Measurements from ENCODE around the gene HSPBAP1. TPM values are rescaled to one million over a fixed set of nuclear protein-coding genes. Genes with fewer than 3 reads are reported as not detected.
"Not testable (repeated sequence)": the region's sequence is repeated elsewhere in the genome, so short reads cannot be mapped to it uniquely, and the experiment has no call there.

HSPBAP1 gene
- total RNA-seq, 1 experiment from 2014 or later, result 6.4 TPM

- H3K36me3 ChIP-seq (ENCODE audit: low read depth, low read length), result peaks cover 14% of the 10 kb centered on the region; the same call in 1 of the 2 replicates
- ATAC-seq (no peak), DNase-seq (no peak)
- H3K9ac ChIP-seq (ENCODE audit: low read length), result no peak overlapping the region
- no peaks in the 10 kb centered on the region for H3K9me2 ChIP-seq (replicated peaks; ENCODE audit: low read length)
- no peaks in the 10 kb centered on the region for H3K9me3 ChIP-seq (ENCODE audit: low read length)
- H3K27ac ChIP-seq (ENCODE audit: low read length), result no peak overlapping the region
- no peak overlapping the region for H2AFZ ChIP-seq (ENCODE audit: low read length)
- no peaks in the 10 kb centered on the region for H3K27me3 ChIP-seq (ENCODE audit: low read length)
- intact Hi-C loops (cut with micrococcal nuclease), result no loop called here
- H3K4me2 ChIP-seq (ENCODE audit: low read length), result no peak overlapping the region
- BruUV-seq (replicated peaks), result no TSS peak
- ChIA-PET CTCF (no interaction called here), POLR2A (ENCODE audit: unreplicated experiment) (no interaction called here)
- TF ChIP-seq CTCF (conservative IDR thresholded peaks at IDR 0.05; ENCODE audit: low read depth, low read length) (no peak), EZH2phosphoT487 (IDR thresholded peaks at IDR 0.05; ENCODE audit: borderline replicate concordance, low read length) (no peak), EZH2 (IDR thresholded peaks at IDR 0.05; ENCODE audit: low read length, unreplicated experiment) (no peak)
- H4K20me1 ChIP-seq (ENCODE audit: low read length), result no peaks in the 10 kb centered on the region
- no peaks in the 10 kb centered on the region for H3K79me2 ChIP-seq (ENCODE audit: low read length)
- no peak overlapping the region for H3K4me3 ChIP-seq (ENCODE audit: low read length)
- H3F3A ChIP-seq (ENCODE audit: low read length, unreplicated experiment), result no peaks in the 10 kb centered on the region
- H3K4me1 ChIP-seq (ENCODE audit: insufficient read depth, low read length), result no peaks in the 10 kb centered on the region
These were observed 77.0 kb downstream of the HSPBAP1 start for GRCh38 chr3:122716667-122717066.

GRCh38 chr3:122714273-122714672 is 79.4 kb downstream of the HSPBAP1 start:
- ChIA-PET POLR2A (ENCODE audit: unreplicated experiment) (no interaction called here), CTCF (no interaction called here)
- no peak overlapping the region for H2AFZ ChIP-seq (ENCODE audit: low read length)
- H3K27me3 ChIP-seq (ENCODE audit: low read length), result no peaks in the 10 kb centered on the region
- no peaks in the 10 kb centered on the region for H3K79me2 ChIP-seq (ENCODE audit: low read length)
- H3K4me2 ChIP-seq (ENCODE audit: low read length), result no peak overlapping the region
- H3K9ac ChIP-seq (ENCODE audit: low read length), result no peak overlapping the region
- no peaks in the 10 kb centered on the region for H3F3A ChIP-seq (ENCODE audit: low read length, unreplicated experiment)
- H4K20me1 ChIP-seq (ENCODE audit: low read length), result no peaks in the 10 kb centered on the region
- intact Hi-C loops (cut with micrococcal nuclease), result no loop called here
- H3K9me2 ChIP-seq (replicated peaks; ENCODE audit: low read length), result no peaks in the 10 kb centered on the region
- no peak overlapping the region for H3K4me3 ChIP-seq (ENCODE audit: low read length)
- H3K36me3 ChIP-seq (ENCODE audit: low read depth, low read length), result peaks cover 14% of the 10 kb centered on the region; the same call in 1 of the 2 replicates
- no peak overlapping the region for H3K27ac ChIP-seq (ENCODE audit: low read length)
- no peaks in the 10 kb centered on the region for H3K9me3 ChIP-seq (ENCODE audit: low read length)
- TF ChIP-seq EZH2phosphoT487 (IDR thresholded peaks at IDR 0.05; ENCODE audit: borderline replicate concordance, low read length) (no peak), CTCF (conservative IDR thresholded peaks at IDR 0.05; ENCODE audit: low read depth, low read length) (no peak), EZH2 (IDR thresholded peaks at IDR 0.05; ENCODE audit: low read length, unreplicated experiment) (no peak)
- DNase-seq, result no peak
- ATAC-seq, result no peak
- BruUV-seq (replicated peaks), result no TSS peak
- H3K4me1 ChIP-seq (ENCODE audit: insufficient read depth, low read length), result no peaks in the 10 kb centered on the region

DNA sequence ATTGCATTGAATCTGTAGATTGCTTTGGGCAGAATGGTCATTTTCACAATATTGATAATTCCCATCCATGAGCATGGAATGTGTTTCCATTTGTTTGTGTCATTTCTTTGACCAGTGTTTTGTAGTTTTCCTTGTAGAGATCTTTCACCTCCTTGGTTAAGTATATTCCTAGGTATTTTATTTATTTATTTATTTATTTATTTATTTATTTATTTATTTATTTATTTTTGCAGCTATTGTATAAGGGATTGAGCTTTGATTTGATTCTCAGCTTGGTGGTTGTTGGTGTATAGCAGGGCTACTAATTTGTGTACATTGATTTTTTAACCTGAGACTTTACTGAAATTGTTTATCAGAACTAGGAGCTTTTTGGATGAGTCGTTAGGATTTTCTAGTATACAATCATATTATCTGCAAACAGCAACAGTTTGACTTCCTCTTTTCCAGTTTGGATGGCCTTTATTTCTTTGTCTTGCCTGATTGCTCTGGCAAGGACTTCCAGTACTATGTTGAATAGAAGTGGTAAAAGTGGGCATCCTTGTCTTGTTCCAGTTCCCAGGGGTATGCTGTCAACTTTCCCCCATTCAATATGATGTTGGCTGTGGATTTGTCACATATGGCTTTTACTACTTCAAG is 82.9 kb downstream of the HSPBAP1 start:
- H3K27ac ChIP-seq (ENCODE audit: low read length); H3K9me2 ChIP-seq (replicated peaks; ENCODE audit: low read length); intact Hi-C loops (cut with micrococcal nuclease); H3K36me3 ChIP-seq (ENCODE audit: low read depth, low read length); H3K27me3 ChIP-seq (ENCODE audit: low read length); H3K79me2 ChIP-seq (ENCODE audit: low read length); H3K4me2 ChIP-seq (ENCODE audit: low read length); H3K9ac ChIP-seq (ENCODE audit: low read length); H3K4me1 ChIP-seq (ENCODE audit: insufficient read depth, low read length); ATAC-seq; CTCF ChIA-PET; DNase-seq; POLR2A ChIA-PET (ENCODE audit: unreplicated experiment); H4K20me1 ChIP-seq (ENCODE audit: low read length); H3K9me3 ChIP-seq (ENCODE audit: low read length); H2AFZ ChIP-seq (ENCODE audit: low read length); H3F3A ChIP-seq (ENCODE audit: low read length, unreplicated experiment); H3K4me3 ChIP-seq (ENCODE audit: low read length); BruUV-seq (replicated peaks): not testable (repeated sequence)

All from PC-3 (cell line).